GM23338 (cell line): ENCODE results near the gene MYH6. TPM values are rescaled to one million over a fixed set of nuclear protein-coding genes. Genes with fewer than 3 reads are reported as not detected.

Source experiments
- ATAC-seq: fragments of 200-7000 bp; cut with Tn5 transposase; 3 replicates; pipeline ENCODE4 v1.9.1; 2020
- DNase-seq: peaks from one replicate; pipeline ENCODE4 v3.0.0-alpha.2; 2015; ENCODE audit warnings: low spot score
- H2AFZ ChIP-seq: fragments of 200-600 bp; sonication (generic); 2 replicates; pipeline ENCODE4 v1.8.0; 2016; ENCODE audit warnings: antibody characterized with exemption, mild to moderate bottlenecking, moderate library complexity
- H3F3A ChIP-seq: fragments of 200-600 bp; sonication (generic); replicated peaks from 2 replicates; pipeline ENCODE4 v1.8.0; 2017; ENCODE audit warnings: antibody characterized with exemption, mixed run types, low read depth
- H3K27ac ChIP-seq: fragments of 200-600 bp; sonication (generic); 2 replicates; pipeline ENCODE4 v1.6.1; 2016; ENCODE audit warnings: low read depth
- H3K27me3 ChIP-seq: fragments of 200-600 bp; sonication (generic); 2 replicates; pipeline ENCODE4 v1.8.0; 2016; ENCODE audit warnings: mild to moderate bottlenecking, mixed run types, moderate library complexity; ENCODE audit not compliant: insufficient read depth
- H3K36me3 ChIP-seq: fragments of 200-600 bp; sonication (generic); 2 replicates; pipeline ENCODE4 v1.8.0; 2016; ENCODE audit warnings: mild to moderate bottlenecking; ENCODE audit not compliant: insufficient read depth
- H3K4me1 ChIP-seq: fragments of 200-600 bp; sonication (generic); 2 replicates; pipeline ENCODE4 v1.8.0; 2016; ENCODE audit warnings: mild to moderate bottlenecking, moderate library complexity; ENCODE audit not compliant: insufficient read depth
- H3K4me2 ChIP-seq: fragments of 200-600 bp; sonication (generic); 2 replicates; pipeline ENCODE4 v1.7.1; 2017; ENCODE audit warnings: mixed run types
- H3K4me3 ChIP-seq: fragments of 200-600 bp; sonication (generic); 2 replicates; pipeline ENCODE4 v1.6.1; 2016; ENCODE audit warnings: mixed run types
- H3K79me2 ChIP-seq: fragments of 200-600 bp; sonication (generic); replicated peaks from 2 replicates; pipeline ENCODE4 v1.8.0; 2017; ENCODE audit warnings: mild to moderate bottlenecking; ENCODE audit not compliant: insufficient read depth
- H3K9me2 ChIP-seq: fragments of 200-600 bp; sonication (generic); 2 replicates; pipeline ENCODE4 v1.8.0; 2017; ENCODE audit not compliant: insufficient read depth
- H4K20me1 ChIP-seq: fragments of 200-600 bp; sonication (generic); replicated peaks from 2 replicates; pipeline ENCODE4 v1.8.0; 2017; ENCODE audit warnings: mild to moderate bottlenecking; ENCODE audit not compliant: insufficient read depth
- H3K27ac Mint-ChIP-seq: 2 replicates; pipeline ENCODE4 v1.8.0; 2020; ENCODE audit warnings: inconsistent platforms, mild to moderate bottlenecking, moderate library complexity, mixed read lengths
- H3K27me3 Mint-ChIP-seq: 3 replicates; pipeline ENCODE4 v1.8.0; 2022; ENCODE audit warnings: low read depth, mild to moderate bottlenecking, moderate library complexity, mixed read lengths, inconsistent platforms; ENCODE audit not compliant: insufficient read depth, poor library complexity
- H3K36me3 Mint-ChIP-seq: 3 replicates; pipeline ENCODE4 v1.8.0; 2021; ENCODE audit warnings: low read depth, mild to moderate bottlenecking, inconsistent platforms, moderate library complexity, mixed read lengths
- H3K4me1 Mint-ChIP-seq: 3 replicates; pipeline ENCODE4 v1.8.0; 2020; ENCODE audit warnings: mild to moderate bottlenecking, inconsistent platforms, mixed read lengths
- H3K4me3 Mint-ChIP-seq: 3 replicates; pipeline ENCODE4 v1.8.0; 2021; ENCODE audit warnings: moderate library complexity, mild to moderate bottlenecking, inconsistent platforms, mixed read lengths
- H3K9me3 Mint-ChIP-seq: 3 replicates; pipeline ENCODE4 v1.8.0; 2020; ENCODE audit warnings: moderate library complexity, mild to moderate bottlenecking, inconsistent platforms, mixed read lengths
- CREB1 ChIP-seq: fragments of 250-450 bp; sonication (Bioruptor Pico); IDR thresholded peaks from 2 replicates; pipeline ENCODE4 v1.5.0; 2020; ENCODE audit warnings: low read depth, mild to moderate bottlenecking, moderate library complexity
- EZH2 ChIP-seq: fragments of 200-600 bp; sonication (generic); IDR thresholded peaks from one replicate; pipeline ENCODE4 v1.8.0; 2017; ENCODE audit warnings: antibody characterized with exemption, mild to moderate bottlenecking, low read depth; ENCODE audit not compliant: unreplicated experiment
- EZH2phosphoT487 ChIP-seq: fragments of 200-600 bp; sonication (generic); IDR thresholded peaks from one replicate; pipeline ENCODE4 v1.8.1; 2018; ENCODE audit warnings: antibody characterized with exemption; ENCODE audit not compliant: unreplicated experiment
- JUNB ChIP-seq: IDR thresholded peaks from one replicate; pipeline ENCODE4 v1.6.1; 2016; ENCODE audit warnings: antibody characterized with exemption; ENCODE audit not compliant: unreplicated experiment
- NANOG ChIP-seq: IDR thresholded peaks from 2 replicates; pipeline ENCODE4 v1.6.1; 2016; ENCODE audit warnings: antibody characterized with exemption, borderline replicate concordance
- POLR2AphosphoS5 ChIP-seq: IDR thresholded peaks from 2 replicates; pipeline ENCODE4 v1.6.1; 2016; ENCODE audit warnings: antibody characterized with exemption, low read depth
- STAT1 ChIP-seq: IDR thresholded peaks from one replicate; pipeline ENCODE4 v1.6.1; 2016; ENCODE audit warnings: antibody characterized with exemption; ENCODE audit not compliant: unreplicated experiment
- ZNF114 ChIP-seq: fragments of 250-450 bp; sonication (Bioruptor Pico); IDR thresholded peaks from 2 replicates; pipeline ENCODE4 v1.5.0; 2020; ENCODE audit warnings: mild to moderate bottlenecking, moderate library complexity
- ZNF331 ChIP-seq: fragments of 250-450 bp; sonication (Bioruptor Pico); IDR thresholded peaks from 2 replicates; pipeline ENCODE4 v1.5.0; 2020; ENCODE audit warnings: low read depth, mild to moderate bottlenecking, moderate library complexity
- polyA plus RNA-seq: library from polyadenylated mRNA; unstranded; fragments of >200 nt; fragmentation: Nextera tagmentation; extraction: Ambion mirVana; gene quantifications from 2 replicates; pipeline ENCODE4 v1.2.1, GENCODE V29; 2016
- total RNA-seq: library from RNA; depleted of rRNA; stranded (reverse); fragments of >200 nt; shearing (Covaris generic); gene quantifications from 2 replicates; pipeline ENCODE4 v1.2.3, GENCODE V29; 2014
- TF ChIP-seq, protein P1 (sequence below): IDR thresholded peaks from one replicate; pipeline ENCODE4 v1.6.1; 2018; ENCODE audit warnings: antibody characterized with exemption; ENCODE audit not compliant: unreplicated experiment
- TF ChIP-seq, protein P2 (sequence below): fragments of 250-450 bp; sonication (Bioruptor Pico); IDR thresholded peaks from 2 replicates; pipeline ENCODE4 v1.5.0; 2020; ENCODE audit warnings: mild to moderate bottlenecking, moderate library complexity
- TF ChIP-seq, protein P3 (sequence below): IDR thresholded peaks from 2 replicates; pipeline ENCODE4 v1.6.1; 2016; ENCODE audit warnings: antibody characterized with exemption
- TF ChIP-seq, protein P4 (sequence below), 2 experiments: fragments of 200-600 bp in 1 of 2; sonication (generic) in 1 of 2; conservative IDR thresholded peaks; 2 replicates each; pipeline versions ENCODE4 v1.5.1 to v1.6.1; 2016 to 2017; ENCODE audit warnings: antibody characterized with exemption in 2 of 2, low read depth in 2 of 2, mild to moderate bottlenecking in 2 of 2, moderate library complexity in 1 of 2

The MYH6 gene
- total and polyA plus RNA-seq, 2 experiments from 2014 or later, result 0.03 to 0.10 TPM

DNA sequence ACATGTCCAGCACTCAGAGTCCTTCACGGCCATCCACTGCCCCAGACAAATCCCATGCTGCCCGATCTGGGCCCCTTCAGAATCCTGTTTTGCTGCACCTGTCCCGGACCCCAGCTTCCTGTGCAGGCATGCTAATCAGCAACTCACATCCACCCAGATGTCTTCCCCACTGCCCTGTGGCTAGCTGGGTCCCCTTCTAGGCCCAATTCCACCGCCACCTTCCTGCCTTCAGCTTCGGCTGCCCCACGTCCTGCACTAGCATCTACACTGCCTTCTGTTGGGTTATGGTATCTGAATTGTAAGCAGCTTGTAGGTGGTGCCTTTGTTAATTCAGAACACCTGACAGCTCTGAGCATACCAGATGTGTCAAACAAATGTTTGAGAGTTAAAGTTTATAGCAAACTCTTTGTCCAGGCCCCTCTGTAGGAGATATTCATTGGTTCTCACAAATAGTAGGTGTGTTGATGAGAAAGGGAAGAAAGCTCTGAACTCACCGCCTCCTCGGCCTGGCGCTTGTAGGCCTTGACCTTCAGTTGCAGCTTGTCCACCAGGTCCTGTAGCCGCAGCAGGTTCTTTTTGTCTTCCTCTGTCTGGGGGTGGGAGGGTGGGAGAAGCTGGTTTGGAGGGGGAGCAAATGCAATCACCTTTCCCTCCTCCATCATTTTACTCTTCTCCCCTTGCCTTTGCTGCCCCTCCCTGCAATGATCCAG lies 25.2 kb downstream of the MYH6 start:
- H3K27me3 ChIP-seq, result peaks cover 14% of the 10 kb centered on the region; the same call in 1 of the 2 replicates
- DNase-seq, result no peak
- TF ChIP-seq CREB1, result no peak
- no peak for TF ChIP-seq ZNF331
- TF ChIP-seq, protein P1, sequence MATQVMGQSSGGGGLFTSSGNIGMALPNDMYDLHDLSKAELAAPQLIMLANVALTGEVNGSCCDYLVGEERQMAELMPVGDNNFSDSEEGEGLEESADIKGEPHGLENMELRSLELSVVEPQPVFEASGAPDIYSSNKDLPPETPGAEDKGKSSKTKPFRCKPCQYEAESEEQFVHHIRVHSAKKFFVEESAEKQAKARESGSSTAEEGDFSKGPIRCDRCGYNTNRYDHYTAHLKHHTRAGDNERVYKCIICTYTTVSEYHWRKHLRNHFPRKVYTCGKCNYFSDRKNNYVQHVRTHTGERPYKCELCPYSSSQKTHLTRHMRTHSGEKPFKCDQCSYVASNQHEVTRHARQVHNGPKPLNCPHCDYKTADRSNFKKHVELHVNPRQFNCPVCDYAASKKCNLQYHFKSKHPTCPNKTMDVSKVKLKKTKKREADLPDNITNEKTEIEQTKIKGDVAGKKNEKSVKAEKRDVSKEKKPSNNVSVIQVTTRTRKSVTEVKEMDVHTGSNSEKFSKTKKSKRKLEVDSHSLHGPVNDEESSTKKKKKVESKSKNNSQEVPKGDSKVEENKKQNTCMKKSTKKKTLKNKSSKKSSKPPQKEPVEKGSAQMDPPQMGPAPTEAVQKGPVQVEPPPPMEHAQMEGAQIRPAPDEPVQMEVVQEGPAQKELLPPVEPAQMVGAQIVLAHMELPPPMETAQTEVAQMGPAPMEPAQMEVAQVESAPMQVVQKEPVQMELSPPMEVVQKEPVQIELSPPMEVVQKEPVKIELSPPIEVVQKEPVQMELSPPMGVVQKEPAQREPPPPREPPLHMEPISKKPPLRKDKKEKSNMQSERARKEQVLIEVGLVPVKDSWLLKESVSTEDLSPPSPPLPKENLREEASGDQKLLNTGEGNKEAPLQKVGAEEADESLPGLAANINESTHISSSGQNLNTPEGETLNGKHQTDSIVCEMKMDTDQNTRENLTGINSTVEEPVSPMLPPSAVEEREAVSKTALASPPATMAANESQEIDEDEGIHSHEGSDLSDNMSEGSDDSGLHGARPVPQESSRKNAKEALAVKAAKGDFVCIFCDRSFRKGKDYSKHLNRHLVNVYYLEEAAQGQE, result no peak
- no peak for TF ChIP-seq EZH2
- TF ChIP-seq, protein P2, sequence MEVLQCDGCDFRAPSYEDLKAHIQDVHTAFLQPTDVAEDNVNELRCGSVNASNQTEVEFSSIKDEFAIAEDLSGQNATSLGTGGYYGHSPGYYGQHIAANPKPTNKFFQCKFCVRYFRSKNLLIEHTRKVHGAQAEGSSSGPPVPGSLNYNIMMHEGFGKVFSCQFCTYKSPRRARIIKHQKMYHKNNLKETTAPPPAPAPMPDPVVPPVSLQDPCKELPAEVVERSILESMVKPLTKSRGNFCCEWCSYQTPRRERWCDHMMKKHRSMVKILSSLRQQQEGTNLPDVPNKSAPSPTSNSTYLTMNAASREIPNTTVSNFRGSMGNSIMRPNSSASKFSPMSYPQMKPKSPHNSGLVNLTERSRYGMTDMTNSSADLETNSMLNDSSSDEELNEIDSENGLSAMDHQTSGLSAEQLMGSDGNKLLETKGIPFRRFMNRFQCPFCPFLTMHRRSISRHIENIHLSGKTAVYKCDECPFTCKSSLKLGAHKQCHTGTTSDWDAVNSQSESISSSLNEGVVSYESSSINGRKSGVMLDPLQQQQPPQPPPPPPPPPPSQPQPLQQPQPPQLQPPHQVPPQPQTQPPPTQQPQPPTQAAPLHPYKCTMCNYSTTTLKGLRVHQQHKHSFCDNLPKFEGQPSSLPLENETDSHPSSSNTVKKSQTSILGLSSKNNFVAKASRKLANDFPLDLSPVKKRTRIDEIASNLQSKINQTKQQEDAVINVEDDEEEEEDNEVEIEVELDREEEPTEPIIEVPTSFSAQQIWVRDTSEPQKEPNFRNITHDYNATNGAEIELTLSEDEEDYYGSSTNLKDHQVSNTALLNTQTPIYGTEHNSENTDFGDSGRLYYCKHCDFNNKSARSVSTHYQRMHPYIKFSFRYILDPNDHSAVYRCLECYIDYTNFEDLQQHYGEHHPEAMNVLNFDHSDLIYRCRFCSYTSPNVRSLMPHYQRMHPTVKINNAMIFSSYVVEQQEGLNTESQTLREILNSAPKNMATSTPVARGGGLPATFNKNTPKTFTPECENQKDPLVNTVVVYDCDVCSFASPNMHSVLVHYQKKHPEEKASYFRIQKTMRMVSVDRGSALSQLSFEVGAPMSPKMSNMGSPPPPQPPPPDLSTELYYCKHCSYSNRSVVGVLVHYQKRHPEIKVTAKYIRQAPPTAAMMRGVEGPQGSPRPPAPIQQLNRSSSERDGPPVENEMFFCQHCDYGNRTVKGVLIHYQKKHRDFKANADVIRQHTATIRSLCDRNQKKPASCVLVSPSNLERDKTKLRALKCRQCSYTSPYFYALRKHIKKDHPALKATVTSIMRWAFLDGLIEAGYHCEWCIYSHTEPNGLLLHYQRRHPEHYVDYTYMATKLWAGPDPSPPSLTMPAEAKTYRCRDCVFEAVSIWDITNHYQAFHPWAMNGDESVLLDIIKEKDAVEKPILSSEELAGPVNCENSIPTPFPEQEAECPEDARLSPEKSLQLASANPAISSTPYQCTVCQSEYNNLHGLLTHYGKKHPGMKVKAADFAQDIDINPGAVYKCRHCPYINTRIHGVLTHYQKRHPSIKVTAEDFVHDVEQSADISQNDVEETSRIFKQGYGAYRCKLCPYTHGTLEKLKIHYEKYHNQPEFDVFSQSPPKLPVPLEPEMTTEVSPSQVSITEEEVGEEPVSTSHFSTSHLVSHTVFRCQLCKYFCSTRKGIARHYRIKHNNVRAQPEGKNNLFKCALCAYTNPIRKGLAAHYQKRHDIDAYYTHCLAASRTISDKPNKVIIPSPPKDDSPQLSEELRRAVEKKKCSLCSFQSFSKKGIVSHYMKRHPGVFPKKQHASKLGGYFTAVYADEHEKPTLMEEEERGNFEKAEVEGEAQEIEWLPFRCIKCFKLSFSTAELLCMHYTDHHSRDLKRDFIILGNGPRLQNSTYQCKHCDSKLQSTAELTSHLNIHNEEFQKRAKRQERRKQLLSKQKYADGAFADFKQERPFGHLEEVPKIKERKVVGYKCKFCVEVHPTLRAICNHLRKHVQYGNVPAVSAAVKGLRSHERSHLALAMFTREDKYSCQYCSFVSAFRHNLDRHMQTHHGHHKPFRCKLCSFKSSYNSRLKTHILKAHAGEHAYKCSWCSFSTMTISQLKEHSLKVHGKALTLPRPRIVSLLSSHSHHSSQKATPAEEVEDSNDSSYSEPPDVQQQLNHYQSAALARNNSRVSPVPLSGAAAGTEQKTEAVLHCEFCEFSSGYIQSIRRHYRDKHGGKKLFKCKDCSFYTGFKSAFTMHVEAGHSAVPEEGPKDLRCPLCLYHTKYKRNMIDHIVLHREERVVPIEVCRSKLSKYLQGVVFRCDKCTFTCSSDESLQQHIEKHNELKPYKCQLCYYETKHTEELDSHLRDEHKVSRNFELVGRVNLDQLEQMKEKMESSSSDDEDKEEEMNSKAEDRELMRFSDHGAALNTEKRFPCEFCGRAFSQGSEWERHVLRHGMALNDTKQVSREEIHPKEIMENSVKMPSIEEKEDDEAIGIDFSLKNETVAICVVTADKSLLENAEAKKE, result no peak
- TF ChIP-seq EZH2phosphoT487, result no peak
- no peak for TF ChIP-seq ZNF114 (CRISPR knock-in tag)
- no peak for TF ChIP-seq POLR2AphosphoS5
- no peak for TF ChIP-seq STAT1
- TF ChIP-seq NANOG, result no peak
- no peak for TF ChIP-seq JUNB
- TF ChIP-seq, protein P3, sequence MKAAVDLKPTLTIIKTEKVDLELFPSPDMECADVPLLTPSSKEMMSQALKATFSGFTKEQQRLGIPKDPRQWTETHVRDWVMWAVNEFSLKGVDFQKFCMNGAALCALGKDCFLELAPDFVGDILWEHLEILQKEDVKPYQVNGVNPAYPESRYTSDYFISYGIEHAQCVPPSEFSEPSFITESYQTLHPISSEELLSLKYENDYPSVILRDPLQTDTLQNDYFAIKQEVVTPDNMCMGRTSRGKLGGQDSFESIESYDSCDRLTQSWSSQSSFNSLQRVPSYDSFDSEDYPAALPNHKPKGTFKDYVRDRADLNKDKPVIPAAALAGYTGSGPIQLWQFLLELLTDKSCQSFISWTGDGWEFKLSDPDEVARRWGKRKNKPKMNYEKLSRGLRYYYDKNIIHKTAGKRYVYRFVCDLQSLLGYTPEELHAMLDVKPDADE, result no peak
- TF ChIP-seq, protein P4, sequence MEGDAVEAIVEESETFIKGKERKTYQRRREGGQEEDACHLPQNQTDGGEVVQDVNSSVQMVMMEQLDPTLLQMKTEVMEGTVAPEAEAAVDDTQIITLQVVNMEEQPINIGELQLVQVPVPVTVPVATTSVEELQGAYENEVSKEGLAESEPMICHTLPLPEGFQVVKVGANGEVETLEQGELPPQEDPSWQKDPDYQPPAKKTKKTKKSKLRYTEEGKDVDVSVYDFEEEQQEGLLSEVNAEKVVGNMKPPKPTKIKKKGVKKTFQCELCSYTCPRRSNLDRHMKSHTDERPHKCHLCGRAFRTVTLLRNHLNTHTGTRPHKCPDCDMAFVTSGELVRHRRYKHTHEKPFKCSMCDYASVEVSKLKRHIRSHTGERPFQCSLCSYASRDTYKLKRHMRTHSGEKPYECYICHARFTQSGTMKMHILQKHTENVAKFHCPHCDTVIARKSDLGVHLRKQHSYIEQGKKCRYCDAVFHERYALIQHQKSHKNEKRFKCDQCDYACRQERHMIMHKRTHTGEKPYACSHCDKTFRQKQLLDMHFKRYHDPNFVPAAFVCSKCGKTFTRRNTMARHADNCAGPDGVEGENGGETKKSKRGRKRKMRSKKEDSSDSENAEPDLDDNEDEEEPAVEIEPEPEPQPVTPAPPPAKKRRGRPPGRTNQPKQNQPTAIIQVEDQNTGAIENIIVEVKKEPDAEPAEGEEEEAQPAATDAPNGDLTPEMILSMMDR (conservative IDR thresholded peaks at IDR 0.05; ENCODE audit: low read depth in 2 of 2), result no peak
- H3F3A ChIP-seq, result no peaks in the 10 kb centered on the region
- no peak overlapping the region for H3K27ac ChIP-seq
- Mint-ChIP-seq H3K27ac (no peak overlapping the region), H3K4me1 (peaks cover 8% of the 10 kb centered on the region), H3K4me3 (no peak overlapping the region), H3K27me3 (peaks cover 13% of the 10 kb centered on the region), H3K36me3 (no peaks in the 10 kb centered on the region; the same call in 2 of the 3 replicates), H3K9me3 (no peaks in the 10 kb centered on the region; the same call in 2 of the 3 replicates)
- no peaks in the 10 kb centered on the region for H3K79me2 ChIP-seq
- no peaks in the 10 kb centered on the region for H3K4me1 ChIP-seq
- H3K36me3 ChIP-seq, result no peaks in the 10 kb centered on the region
- ATAC-seq, result no peak
- H3K9me2 ChIP-seq, result no peaks in the 10 kb centered on the region
- H4K20me1 ChIP-seq, result no peaks in the 10 kb centered on the region; the same call in 1 of the 2 replicates
- no peak overlapping the region for H3K4me2 ChIP-seq
- H2AFZ ChIP-seq, result no peak overlapping the region
- H3K4me3 ChIP-seq, result no peak overlapping the region
